H9 (cell line): ENCODE measurements around the gene MEGF9. TPM values are rescaled to one million over a fixed set of nuclear protein-coding genes. Genes with fewer than 3 reads are reported as not detected.

Experiments used
- DNase-seq: peaks from one replicate; pipeline ENCODE4 v3.0.0-alpha.2; 2017
- H2AFZ ChIP-seq: one replicate; pipeline ENCODE4 v1.6.1; 2013; ENCODE audit warnings: mild to moderate bottlenecking, low read length, control low read depth, moderate library complexity
- H2AK5ac ChIP-seq: 2 replicates; pipeline ENCODE4 v1.6.1; 2013; ENCODE audit warnings: low read length, control low read depth, mixed read lengths; ENCODE audit not compliant: insufficient read length
- H2BK120ac ChIP-seq: one replicate; pipeline ENCODE4 v1.6.1; 2013; ENCODE audit warnings: low read depth, mild to moderate bottlenecking, low read length, control low read depth, inconsistent platforms; ENCODE audit not compliant: poor library complexity, severe bottlenecking
- H2BK12ac ChIP-seq: 2 replicates; pipeline ENCODE4 v1.6.1; 2013; ENCODE audit warnings: low read length, control low read depth, mixed read lengths, low read depth; ENCODE audit not compliant: insufficient read length
- H2BK15ac ChIP-seq: 2 replicates; pipeline ENCODE4 v1.6.1; 2013; ENCODE audit warnings: low read depth, low read length, control low read depth
- H2BK20ac ChIP-seq: one replicate; pipeline ENCODE4 v1.6.1; 2013; ENCODE audit warnings: low read depth, mild to moderate bottlenecking, low read length, control low read depth, inconsistent platforms; ENCODE audit not compliant: poor library complexity, severe bottlenecking
- H2BK5ac ChIP-seq: 2 replicates; pipeline ENCODE4 v1.6.1; 2013; ENCODE audit warnings: low read length, control low read depth, mixed read lengths; ENCODE audit not compliant: insufficient read length
- H3K14ac ChIP-seq: 2 replicates; pipeline ENCODE4 v1.6.1; 2013; ENCODE audit warnings: low read length, control low read depth; ENCODE audit not compliant: insufficient read depth
- H3K18ac ChIP-seq: 2 replicates; pipeline ENCODE4 v1.6.1; 2013; ENCODE audit warnings: low read depth, mild to moderate bottlenecking, mixed read lengths, low read length, control low read depth; ENCODE audit not compliant: insufficient read length
- H3K23ac ChIP-seq: 2 replicates; pipeline ENCODE4 v1.6.1; 2013; ENCODE audit warnings: low read length, control low read depth, mixed read lengths, low read depth; ENCODE audit not compliant: insufficient read length
- H3K23me2 ChIP-seq: 2 replicates; pipeline ENCODE4 v1.6.1; 2013; ENCODE audit warnings: low read depth, mild to moderate bottlenecking, mixed read lengths, low read length, control low read depth; ENCODE audit not compliant: insufficient read length, poor library complexity, severe bottlenecking
- H3K27ac ChIP-seq: 2 replicates; pipeline ENCODE4 v1.5.1; 2013; ENCODE audit warnings: low read length, control low read depth, mixed read lengths, low read depth; ENCODE audit not compliant: insufficient read length
- H3K27me3 ChIP-seq: 2 replicates; pipeline ENCODE4 v1.6.1; 2013; ENCODE audit warnings: low read length, control low read depth, inconsistent platforms; ENCODE audit not compliant: insufficient read depth
- H3K4ac ChIP-seq: 2 replicates; pipeline ENCODE4 v1.6.1; 2013; ENCODE audit warnings: low read depth, mild to moderate bottlenecking, control low read depth, inconsistent platforms, low read length, moderate library complexity
- H3K4me1 ChIP-seq: 2 replicates; pipeline ENCODE4 v1.6.1; 2013; ENCODE audit warnings: low read length, control low read depth, inconsistent platforms; ENCODE audit not compliant: insufficient read depth
- H3K4me2 ChIP-seq: 2 replicates; pipeline ENCODE4 v1.6.1; 2013; ENCODE audit warnings: low read length, control low read depth, mixed read lengths; ENCODE audit not compliant: insufficient read length, insufficient read depth
- H3K56ac ChIP-seq: 2 replicates; pipeline ENCODE4 v1.6.1; 2013; ENCODE audit warnings: low read depth, mild to moderate bottlenecking, mixed read lengths, low read length, control low read depth; ENCODE audit not compliant: insufficient read length
- H3K79me1 ChIP-seq: 2 replicates; pipeline ENCODE4 v1.6.1; 2013; ENCODE audit warnings: low read depth, mild to moderate bottlenecking, moderate library complexity, low read length, control low read depth, inconsistent platforms; ENCODE audit not compliant: insufficient read depth, poor library complexity, severe bottlenecking
- H3K79me2 ChIP-seq: 2 replicates; pipeline ENCODE4 v1.6.1; 2013; ENCODE audit warnings: low read length, control low read depth, inconsistent platforms; ENCODE audit not compliant: insufficient read depth
- H3K9ac ChIP-seq: 2 replicates; pipeline ENCODE4 v1.6.1; 2013; ENCODE audit warnings: low read length, control low read depth, mixed read lengths; ENCODE audit not compliant: insufficient read length; ENCODE audit errors: extremely low read depth
- H3K9me3 ChIP-seq: one replicate; pipeline ENCODE4 v1.6.1; 2013; ENCODE audit warnings: low read depth, low read length, inconsistent platforms; ENCODE audit not compliant: control insufficient read depth
- H3T11ph ChIP-seq: one replicate; pipeline ENCODE4 v1.6.1; 2013; ENCODE audit warnings: mild to moderate bottlenecking, low read length, control low read depth, inconsistent platforms
- H4K20me1 ChIP-seq: one replicate; pipeline ENCODE4 v1.6.1; 2013; ENCODE audit not compliant: control insufficient read depth, insufficient read length, insufficient read depth
- H4K5ac ChIP-seq: 2 replicates; pipeline ENCODE4 v1.6.1; 2013; ENCODE audit warnings: low read depth, mild to moderate bottlenecking, mixed read lengths, low read length, control low read depth; ENCODE audit not compliant: insufficient read length
- H4K8ac ChIP-seq: replicated peaks from 2 replicates; pipeline ENCODE4 v1.6.1; 2013; ENCODE audit warnings: low read length, control low read depth, mixed read lengths, low read depth; ENCODE audit not compliant: insufficient read length
- H4K91ac ChIP-seq: 2 replicates; pipeline ENCODE4 v1.6.1; 2013; ENCODE audit warnings: low read depth, mild to moderate bottlenecking, moderate library complexity, mixed read lengths, low read length, control low read depth; ENCODE audit not compliant: insufficient read length
- H3K27ac Mint-ChIP-seq, 3 experiments: 2 replicates in 2 of 3; 3 replicates in 1 of 3; pipeline ENCODE4 v1.8.0; 2020 to 2021; ENCODE audit warnings: mixed read lengths in 3 of 3, mild to moderate bottlenecking in 1 of 3, moderate library complexity in 1 of 3
- H3K27me3 Mint-ChIP-seq: 2 replicates; pipeline ENCODE4 v1.8.0; 2021; ENCODE audit warnings: low read depth, mild to moderate bottlenecking, moderate library complexity, mixed read lengths
- H3K36me3 Mint-ChIP-seq, 3 experiments: 2 replicates in 2 of 3; 3 replicates in 1 of 3; pipeline ENCODE4 v1.8.0; 2020 to 2021; ENCODE audit warnings: low read depth in 3 of 3, mixed read lengths in 3 of 3; ENCODE audit not compliant: insufficient read depth in 1 of 3
- H3K4me1 Mint-ChIP-seq, 2 experiments: 2 replicates each; pipeline ENCODE4 v1.8.0; 2020; ENCODE audit warnings: mixed read lengths in 2 of 2
- H3K4me3 Mint-ChIP-seq, 2 experiments: 2 replicates in 1 of 2; 3 replicates in 1 of 2; pipeline ENCODE4 v1.8.0; 2020 to 2021; ENCODE audit warnings: mild to moderate bottlenecking in 2 of 2, mixed read lengths in 2 of 2, moderate library complexity in 1 of 2
- H3K9me3 Mint-ChIP-seq, 2 experiments: 2 replicates in 1 of 2; 3 replicates in 1 of 2; pipeline ENCODE4 v1.8.0; 2020; ENCODE audit warnings: mild to moderate bottlenecking in 2 of 2, mixed read lengths in 2 of 2, moderate library complexity in 1 of 2
- CTCF ChIP-seq: fragments of 200-600 bp; sonication (generic); conservative IDR thresholded peaks from 3 replicates; pipeline ENCODE4 v1.8.0; 2021; ENCODE audit warnings: antibody characterized with exemption, mild to moderate bottlenecking
- WGBS: extraction: QIAGEN DNeasy Blood & Tissue Kit; methylation state at CpG from one replicate; pipeline ENCODE4 v1.1.7; 2013; ENCODE audit warnings: missing lambda C conversion rate, low lambda C conversion rate, mixed read lengths; ENCODE audit not compliant: insufficient read length; ENCODE audit errors: extremely low coverage; 5-methylcytosine and 5-hydroxymethylcytosine counted together
- total RNA-seq: library from RNA; stranded (reverse); gene quantifications from 2 replicates; pipeline ENCODE4 v1.2.1, GENCODE V29; 2021

MEGF9 gene
- total RNA-seq, 1 experiment from 2014 or later = 0.94 TPM

GRCh38 chr9:120696551-120697230 lies 17.6 kb downstream of the MEGF9 start:
- Histone ChIP-seq H3K4ac (no peak overlapping the region), H4K8ac (no peak overlapping the region), H3K4me2 (no peak overlapping the region), H3K23ac (no peak overlapping the region), H3K23me2 (no peaks in the 10 kb centered on the region), H4K20me1 (no peaks in the 10 kb centered on the region), H3K56ac (no peak overlapping the region), H2BK12ac (no peak overlapping the region), H3K79me1 (no peaks in the 10 kb centered on the region), H3K18ac (no peak overlapping the region), H3T11ph (no peak overlapping the region), H2BK20ac (no peak overlapping the region), H3K27me3 (peaks cover 45% of the 10 kb centered on the region), H3K4me1 (no peaks in the 10 kb centered on the region), H3K14ac (no peak overlapping the region), H4K5ac (no peak overlapping the region), H2AK5ac (no peak overlapping the region), H2BK15ac (no peak overlapping the region), H3K9me3 (no peaks in the 10 kb centered on the region), H3K27ac (no peak overlapping the region), H2BK5ac (no peak overlapping the region), H2AFZ (no peak overlapping the region), H3K9ac (no peak overlapping the region), H4K91ac (no peak overlapping the region), H3K79me2 (no peaks in the 10 kb centered on the region), H2BK120ac (no peak overlapping the region)
- DNase-seq = no peak
- no peaks in the 10 kb centered on the region for H3K36me3 Mint-ChIP-seq
- no peak overlapping the region for H3K27ac Mint-ChIP-seq
- peaks cover 0 to 3% of the 10 kb centered on the region in 2 experiments; a peak in 1 of 5 replicates for H3K9me3 Mint-ChIP-seq
- peaks cover 19% of the 10 kb centered on the region for H3K27me3 Mint-ChIP-seq
- WGBS = no CpG with 5 or more reads among the region's 3 CpGs
- H3K4me1 Mint-ChIP-seq = peaks cover 12 to 15% of the 10 kb centered on the region in 2 experiments
- TF ChIP-seq CTCF = no peak
- H3K4me3 Mint-ChIP-seq = no peak overlapping the region
